ENCODE data around the gene C1QC.
A peak's percentile ranks its signal among the peaks of the same experiment; 100 is the strongest.

Gene C1QC

GRCh38 chr1:22643381-22643780 lies at the start of gene C1QC:
Gene C1QC (plus strand): TSS chr1:22643633. CDS start chr1:22644024, 391 bp downstream.
- DNase-seq (ENCODE audit: low spot score), result no peak

- no peak for DNase-seq (ENCODE audit: low spot score)
Observed at GRCh38 chr1:22594396-22594795, 49.0 kb upstream of the C1QC start.

- DNase-seq (ENCODE audit: low spot score), result no peak
Observed at GRCh38 chr1:22595108-22595507, 48.3 kb upstream of the C1QC start.

- no peak for DNase-seq (ENCODE audit: low spot score)
Observed at GRCh38 chr1:22597301-22597965, 46.0 kb upstream of the C1QC start.

GRCh38 chr1:22597996-22598395 lies 45.4 kb upstream of the C1QC start:
- no peak for DNase-seq (ENCODE audit: low spot score)

GRCh38 chr1:22598736-22599135 lies 44.7 kb upstream of the C1QC start:
- DNase-seq (ENCODE audit: low spot score), result no peak

GRCh38 chr1:22600071-22600816 lies 43.2 kb upstream of the C1QC start:
- DNase-seq (ENCODE audit: low spot score), result no peak

GRCh38 chr1:22600817-22601605 lies 42.4 kb upstream of the C1QC start:
- no peak for DNase-seq (ENCODE audit: low spot score)

- no peak for DNase-seq (ENCODE audit: low spot score)
Observed at GRCh38 chr1:22601610-22602009, 41.8 kb upstream of the C1QC start.

- DNase-seq (ENCODE audit: low spot score), result no peak
Observed at GRCh38 chr1:22602060-22602740, 41.2 kb upstream of the C1QC start.

GRCh38 chr1:22606161-22606560 lies 37.3 kb upstream of the C1QC start:
- no peak for DNase-seq (ENCODE audit: low spot score)

GRCh38 chr1:22607154-22607553 lies 36.3 kb upstream of the C1QC start:
- DNase-seq (ENCODE audit: low spot score), result no peak

- DNase-seq (ENCODE audit: low spot score), result no peak
Observed at GRCh38 chr1:22608361-22608760, 35.1 kb upstream of the C1QC start.

- no peak for DNase-seq (ENCODE audit: low spot score)
Observed at GRCh38 chr1:22609291-22609690, 34.1 kb upstream of the C1QC start.

GRCh38 chr1:22611530-22611947 lies 31.9 kb upstream of the C1QC start:
- DNase-seq (ENCODE audit: low spot score), result peak; percentile 88

GRCh38 chr1:22612671-22613571 lies 30.5 kb upstream of the C1QC start:
- no peak for DNase-seq (ENCODE audit: low spot score)

- DNase-seq (ENCODE audit: low spot score), result no peak
Observed at GRCh38 chr1:22613572-22613918, 29.9 kb upstream of the C1QC start.

- no peak for DNase-seq (ENCODE audit: low spot score)
Observed at GRCh38 chr1:22613951-22614350, 29.5 kb upstream of the C1QC start.

- DNase-seq (ENCODE audit: low spot score), result no peak
Observed at GRCh38 chr1:22615886-22616285, 27.5 kb upstream of the C1QC start.

- DNase-seq (ENCODE audit: low spot score), result no peak
Observed at GRCh38 chr1:22616571-22616970, 26.9 kb upstream of the C1QC start.

GRCh38 chr1:22618056-22618455 lies 25.4 kb upstream of the C1QC start:
- DNase-seq (ENCODE audit: low spot score), result no peak

All from ecto neural progenitor cell (in vitro differentiated cells).